ENCODE data around the gene GOLGA6L2. TPM values are rescaled to one million over a fixed set of nuclear protein-coding genes. Genes with fewer than 3 reads are reported as not detected.

The GOLGA6L2 gene
- total RNA-seq, 1 experiment from 2014 or later = not detected

DNA sequence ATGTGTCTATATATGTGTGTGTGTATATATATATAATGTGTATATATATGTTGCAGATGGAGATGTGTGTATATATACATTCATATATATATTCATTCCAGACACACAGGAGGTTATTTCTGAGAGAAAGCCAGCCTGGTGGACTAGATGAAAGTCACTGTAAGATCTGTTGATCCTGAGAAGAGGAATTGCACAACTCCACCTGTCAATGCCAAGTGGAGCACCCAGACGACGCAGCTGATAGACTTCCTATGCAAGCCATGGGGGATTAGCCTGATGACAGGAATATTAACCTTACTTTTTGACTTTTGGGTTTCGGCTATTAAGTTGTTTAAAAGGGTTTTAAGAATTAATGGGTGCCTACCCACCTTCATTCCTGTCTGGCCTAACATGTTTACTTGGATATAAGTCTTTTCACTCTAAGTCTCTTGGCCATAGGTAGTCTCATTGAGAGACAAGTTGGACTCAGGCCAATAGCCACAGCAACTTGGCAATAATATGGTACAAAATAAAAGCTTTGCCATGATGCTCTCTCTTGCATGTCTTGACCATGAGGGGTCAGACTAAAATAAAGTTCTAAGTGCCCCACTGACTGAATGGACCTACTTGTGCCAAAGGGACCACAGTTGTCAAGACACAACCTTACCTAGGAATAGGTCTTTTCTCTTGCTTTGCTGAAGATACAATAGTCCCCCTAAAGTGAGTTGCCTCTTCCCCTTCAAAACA lies 35.9 kb upstream of the GOLGA6L2 start:
- no peak overlapping the region for H3K18ac ChIP-seq (ENCODE audit: insufficient read length, low read depth, low read length)
- no peak overlapping the region for H2BK20ac ChIP-seq (ENCODE audit: low read depth, low read length, poor library complexity, severe bottlenecking)
- H3K27ac ChIP-seq (ENCODE audit: insufficient read length, low read depth, low read length) = no peak overlapping the region
- H3K23me2 ChIP-seq (ENCODE audit: insufficient read length, low read depth, low read length, poor library complexity, severe bottlenecking) = no peaks in the 10 kb centered on the region
- no peaks in the 10 kb centered on the region for H3K4me1 ChIP-seq (ENCODE audit: insufficient read depth, low read length)
- H4K8ac ChIP-seq (replicated peaks; ENCODE audit: insufficient read length, low read depth, low read length) = no peak overlapping the region
- H3K9me3 ChIP-seq (ENCODE audit: control insufficient read depth, low read depth, low read length) = peaks cover 29% of the 10 kb centered on the region
- no peak overlapping the region for H2BK5ac ChIP-seq (ENCODE audit: insufficient read length, low read length)
- no CpG with 5 or more reads among the region's 3 CpGs for WGBS (ENCODE audit: extremely low coverage, insufficient read length, low lambda C conversion rate)
- no peak for DNase-seq
- Mint-ChIP-seq H3K9me3 (peaks cover 50 to 56% of the 10 kb centered on the region in 2 experiments), H3K4me3 (no peak overlapping the region), H3K4me1 (no peaks in the 10 kb centered on the region), H3K27me3 (ENCODE audit: low read depth) (no peaks in the 10 kb centered on the region; the same call in 1 of the 2 replicates), H3K36me3 (ENCODE audit: insufficient read depth in 1 of 3, low read depth in 3 of 3) (no peaks in the 10 kb centered on the region; a peak in 2 of 7 replicates), H3K27ac (no peak overlapping the region)
- no peak overlapping the region for H2BK120ac ChIP-seq (ENCODE audit: low read depth, low read length, poor library complexity, severe bottlenecking)
- H3K14ac ChIP-seq (ENCODE audit: insufficient read depth, low read length) = no peak overlapping the region
- H4K5ac ChIP-seq (ENCODE audit: insufficient read length, low read depth, low read length) = no peak overlapping the region
- H3K79me1 ChIP-seq (ENCODE audit: insufficient read depth, low read depth, low read length, poor library complexity, severe bottlenecking) = no peaks in the 10 kb centered on the region
- no peak overlapping the region for H3K4ac ChIP-seq (ENCODE audit: low read depth, low read length)
- TF ChIP-seq, protein P1, sequence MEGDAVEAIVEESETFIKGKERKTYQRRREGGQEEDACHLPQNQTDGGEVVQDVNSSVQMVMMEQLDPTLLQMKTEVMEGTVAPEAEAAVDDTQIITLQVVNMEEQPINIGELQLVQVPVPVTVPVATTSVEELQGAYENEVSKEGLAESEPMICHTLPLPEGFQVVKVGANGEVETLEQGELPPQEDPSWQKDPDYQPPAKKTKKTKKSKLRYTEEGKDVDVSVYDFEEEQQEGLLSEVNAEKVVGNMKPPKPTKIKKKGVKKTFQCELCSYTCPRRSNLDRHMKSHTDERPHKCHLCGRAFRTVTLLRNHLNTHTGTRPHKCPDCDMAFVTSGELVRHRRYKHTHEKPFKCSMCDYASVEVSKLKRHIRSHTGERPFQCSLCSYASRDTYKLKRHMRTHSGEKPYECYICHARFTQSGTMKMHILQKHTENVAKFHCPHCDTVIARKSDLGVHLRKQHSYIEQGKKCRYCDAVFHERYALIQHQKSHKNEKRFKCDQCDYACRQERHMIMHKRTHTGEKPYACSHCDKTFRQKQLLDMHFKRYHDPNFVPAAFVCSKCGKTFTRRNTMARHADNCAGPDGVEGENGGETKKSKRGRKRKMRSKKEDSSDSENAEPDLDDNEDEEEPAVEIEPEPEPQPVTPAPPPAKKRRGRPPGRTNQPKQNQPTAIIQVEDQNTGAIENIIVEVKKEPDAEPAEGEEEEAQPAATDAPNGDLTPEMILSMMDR (conservative IDR thresholded peaks at IDR 0.05) = no peak
- no peak overlapping the region for H3T11ph ChIP-seq (ENCODE audit: low read length)
- no peak overlapping the region for H3K56ac ChIP-seq (ENCODE audit: insufficient read length, low read depth, low read length)
- H3K4me2 ChIP-seq (ENCODE audit: insufficient read depth, insufficient read length, low read length) = no peak overlapping the region
- H3K23ac ChIP-seq (ENCODE audit: insufficient read length, low read depth, low read length) = no peak overlapping the region
- no peak overlapping the region for H2BK15ac ChIP-seq (ENCODE audit: low read depth, low read length)
- no peak overlapping the region for H2AFZ ChIP-seq (ENCODE audit: low read length)
- H3K9ac ChIP-seq (ENCODE audit: extremely low read depth, insufficient read length, low read length) = no peak overlapping the region
- no peaks in the 10 kb centered on the region for H3K79me2 ChIP-seq (ENCODE audit: insufficient read depth, low read length)
- no peak overlapping the region for H2AK5ac ChIP-seq (ENCODE audit: insufficient read length, low read length)
- no peaks in the 10 kb centered on the region for H3K27me3 ChIP-seq (ENCODE audit: insufficient read depth, low read length)
- no peaks in the 10 kb centered on the region for H4K20me1 ChIP-seq (ENCODE audit: control insufficient read depth, insufficient read depth, insufficient read length)
- H2BK12ac ChIP-seq (ENCODE audit: insufficient read length, low read depth, low read length) = no peak overlapping the region
- H4K91ac ChIP-seq (ENCODE audit: insufficient read length, low read depth, low read length) = no peak overlapping the region

Data from H9 (cell line).